HUES6 (cell line): Measurements from ENCODE around the gene SMIM38.

Experiments used
- H3K27ac ChIP-seq: 2 replicates; pipeline ENCODE4 v1.7.0; 2013; ENCODE audit warnings: low read depth, mild to moderate bottlenecking, low read length, inconsistent platforms
- H3K27me3 ChIP-seq: 2 replicates; pipeline ENCODE4 v1.6.1; 2013; ENCODE audit warnings: low read length; ENCODE audit not compliant: control insufficient read depth, insufficient read depth
- H3K36me3 ChIP-seq: 2 replicates; pipeline ENCODE4 v1.6.1; 2013; ENCODE audit warnings: low read length; ENCODE audit not compliant: control insufficient read depth, insufficient read depth
- H3K4me1 ChIP-seq: 2 replicates; pipeline ENCODE4 v1.6.1; 2013; ENCODE audit warnings: low read length; ENCODE audit not compliant: control insufficient read depth, insufficient read depth
- H3K4me3 ChIP-seq: 2 replicates; pipeline ENCODE4 v1.5.1; 2013; ENCODE audit warnings: low read depth, low read length
- H3K9ac ChIP-seq: one replicate; pipeline ENCODE4 v1.6.1; 2013; ENCODE audit warnings: mild to moderate bottlenecking, low read length
- H3K9me3 ChIP-seq: 2 replicates; pipeline ENCODE4 v1.6.1; 2013; ENCODE audit warnings: low read depth, low read length; ENCODE audit not compliant: control insufficient read depth, insufficient read depth

Gene SMIM38

GRCh38 chr11:69122630-69123431 lies 32.9 kb upstream of the SMIM38 start:
- Histone ChIP-seq H3K36me3 (no peaks in the 10 kb centered on the region), H3K4me3 (peak overlapping the region; percentile 53), H3K27me3 (no peaks in the 10 kb centered on the region), H3K9me3 (peaks cover 16% of the 10 kb centered on the region; the same call in 1 of the 2 replicates), H3K4me1 (peaks cover 24% of the 10 kb centered on the region), H3K27ac (peak overlapping the region; percentile 45; the same call in 1 of the 2 replicates), H3K9ac (peak overlapping the region; percentile 66)

DNA sequence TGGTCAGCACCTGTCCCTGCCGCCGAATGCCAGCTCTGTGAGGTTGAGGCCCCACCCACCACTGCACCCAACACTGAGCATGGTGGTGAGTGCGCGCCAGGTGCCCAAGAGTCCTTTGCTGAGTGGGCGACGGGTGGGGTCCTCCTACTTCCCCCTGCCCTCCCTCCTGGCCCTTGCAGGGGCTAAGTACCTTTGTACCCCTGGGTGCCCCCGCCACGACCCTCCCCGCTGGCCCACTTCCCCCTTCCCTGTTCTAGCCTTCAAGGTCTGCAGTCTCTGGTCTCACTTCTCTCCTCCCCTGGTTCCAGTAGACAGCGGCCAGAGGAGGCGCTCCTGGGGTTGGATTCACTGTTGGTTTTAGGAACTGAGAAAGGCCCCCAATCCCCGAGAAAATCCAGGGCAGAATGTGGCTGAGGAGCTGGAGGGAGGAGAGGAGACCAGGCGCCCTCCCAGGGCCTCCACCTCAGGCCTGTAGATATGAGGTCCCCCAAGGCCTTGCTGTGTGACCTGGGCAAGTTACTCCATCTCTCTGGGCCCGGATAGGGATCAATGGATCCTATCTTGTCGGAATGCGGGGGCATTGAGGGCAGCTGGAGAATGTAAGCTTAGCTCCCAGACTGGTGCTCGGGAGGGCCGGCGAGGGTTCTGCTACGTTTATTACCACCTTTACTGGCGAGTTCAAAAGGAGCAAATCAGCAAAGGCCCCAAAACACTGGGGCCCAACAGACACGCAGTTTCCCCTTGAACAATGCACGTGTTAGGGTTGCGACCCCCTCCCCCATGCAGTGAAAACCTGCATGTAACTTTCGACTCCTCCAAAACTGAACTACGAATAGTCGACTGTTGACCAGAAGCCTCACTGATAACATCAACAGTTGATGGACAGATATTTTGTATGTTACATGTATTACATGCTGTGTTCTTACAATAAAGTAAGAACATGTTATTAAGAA lies 31.9 kb upstream of the SMIM38 start:
- Histone ChIP-seq H3K9ac (peak overlapping the region; percentile 66), H3K4me3 (peak overlapping the region; percentile 53), H3K27ac (peak overlapping the region; percentile 45; the same call in 1 of the 2 replicates), H3K27me3 (no peaks in the 10 kb centered on the region), H3K4me1 (peaks cover 24% of the 10 kb centered on the region), H3K36me3 (no peaks in the 10 kb centered on the region), H3K9me3 (peaks cover 21% of the 10 kb centered on the region; the same call in 1 of the 2 replicates)

DNA sequence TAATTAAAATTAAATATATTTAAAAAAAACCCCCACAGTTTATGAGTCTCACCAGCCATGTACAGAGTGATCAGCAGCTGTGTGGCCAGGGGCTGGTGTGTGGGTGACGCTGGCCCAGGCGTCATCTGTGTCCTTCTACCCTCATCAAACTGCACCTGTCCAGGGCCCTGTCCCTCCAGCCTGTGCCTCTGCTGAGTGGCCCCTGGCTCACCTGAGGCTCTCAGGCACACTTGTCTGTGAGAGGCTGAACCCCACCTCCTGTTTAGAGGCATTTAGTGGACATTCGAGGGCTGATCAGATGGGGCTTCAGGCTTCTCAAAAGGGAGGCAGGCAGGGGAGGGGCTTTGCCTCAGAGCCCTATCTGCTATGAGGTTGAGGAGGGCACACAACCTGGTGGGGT lies 29.9 kb upstream of the SMIM38 start:
- H3K9ac ChIP-seq, result no peak overlapping the region
- no peaks in the 10 kb centered on the region for H3K27me3 ChIP-seq
- peaks cover 28% of the 10 kb centered on the region for H3K4me1 ChIP-seq
- no peak overlapping the region for H3K4me3 ChIP-seq
- 0 out of 2 replicates have a peak, but pooled peaks cover 21% of the 10 kb centered on the region for H3K9me3 ChIP-seq
- no peak overlapping the region for H3K27ac ChIP-seq
- no peaks in the 10 kb centered on the region for H3K36me3 ChIP-seq

GRCh38 chr11:69126286-69126685 lies 29.4 kb upstream of the SMIM38 start:
- no peaks in the 10 kb centered on the region for H3K27me3 ChIP-seq
- H3K27ac ChIP-seq, result no peak overlapping the region
- peaks cover 32% of the 10 kb centered on the region for H3K4me1 ChIP-seq
- H3K9ac ChIP-seq, result no peak overlapping the region
- H3K9me3 ChIP-seq, result 0 out of 2 replicates have a peak, but pooled peaks cover 21% of the 10 kb centered on the region
- no peak overlapping the region for H3K4me3 ChIP-seq
- H3K36me3 ChIP-seq, result no peaks in the 10 kb centered on the region

- no peak overlapping the region for H3K4me3 ChIP-seq
- peaks cover 22% of the 10 kb centered on the region; the same call in 1 of the 2 replicates for H3K9me3 ChIP-seq
- no peaks in the 10 kb centered on the region for H3K27me3 ChIP-seq
- peaks cover 29% of the 10 kb centered on the region for H3K4me1 ChIP-seq
- no peak overlapping the region for H3K27ac ChIP-seq
- no peaks in the 10 kb centered on the region for H3K36me3 ChIP-seq
- H3K9ac ChIP-seq, result no peak overlapping the region
Measured at GRCh38 chr11:69127081-69127850, 28.5 kb upstream of the SMIM38 start.

DNA sequence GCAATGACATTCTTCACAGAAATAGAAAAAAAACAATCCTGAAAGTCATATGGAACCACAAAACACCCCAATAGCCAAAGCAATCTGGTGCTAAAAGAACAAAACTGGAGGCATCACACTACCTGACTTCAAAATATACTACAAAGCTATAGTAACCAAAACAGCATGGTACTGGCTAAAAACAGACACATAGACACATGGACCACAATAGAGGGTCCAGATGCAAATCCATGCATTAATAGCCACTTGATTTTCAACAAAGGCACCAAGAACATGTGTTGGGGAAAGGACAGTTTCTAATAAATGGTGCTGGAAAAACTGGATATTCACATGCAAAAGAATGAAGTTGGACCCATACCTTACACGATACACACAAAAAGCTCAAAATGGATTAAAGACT lies 27.9 kb upstream of the SMIM38 start:
- Histone ChIP-seq H3K36me3 (no peaks in the 10 kb centered on the region), H3K4me3 (no peak overlapping the region), H3K27me3 (no peaks in the 10 kb centered on the region), H3K9me3 (peaks cover 28% of the 10 kb centered on the region), H3K9ac (no peak overlapping the region), H3K4me1 (peaks cover 25% of the 10 kb centered on the region), H3K27ac (no peak overlapping the region)

DNA sequence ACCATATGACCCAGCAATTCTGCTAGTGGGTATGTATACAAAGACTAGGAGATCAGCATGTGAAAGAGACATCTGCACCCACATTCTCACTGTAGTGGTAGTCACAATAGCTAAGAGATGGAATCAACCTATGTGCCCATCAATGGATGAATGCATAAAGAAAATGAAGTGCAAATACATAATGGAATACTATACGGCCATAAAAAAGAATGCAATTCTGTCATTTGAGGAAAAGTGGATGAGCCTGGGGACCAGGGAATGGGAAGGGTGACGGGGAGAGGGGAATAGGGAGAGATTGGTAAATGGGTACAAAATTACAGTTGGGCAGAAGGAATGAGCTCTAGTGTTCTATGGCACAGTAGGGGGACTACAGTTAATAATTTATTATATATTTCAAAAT lies 26.7 kb upstream of the SMIM38 start:
- no peaks in the 10 kb centered on the region for H3K36me3 ChIP-seq
- H3K9ac ChIP-seq, result no peak overlapping the region
- peaks cover 16% of the 10 kb centered on the region for H3K4me1 ChIP-seq
- no peak overlapping the region for H3K4me3 ChIP-seq
- H3K27me3 ChIP-seq, result no peaks in the 10 kb centered on the region
- H3K9me3 ChIP-seq, result peaks cover 37% of the 10 kb centered on the region
- H3K27ac ChIP-seq, result no peak overlapping the region

- no peaks in the 10 kb centered on the region for H3K36me3 ChIP-seq
- H3K27me3 ChIP-seq, result no peaks in the 10 kb centered on the region
- peaks cover 36% of the 10 kb centered on the region for H3K9me3 ChIP-seq
- no peak overlapping the region for H3K9ac ChIP-seq
- no peak overlapping the region for H3K4me3 ChIP-seq
- H3K4me1 ChIP-seq, result peaks cover 13% of the 10 kb centered on the region
- no peak overlapping the region for H3K27ac ChIP-seq
Measured at GRCh38 chr11:69129647-69130046, 26.1 kb upstream of the SMIM38 start.

DNA sequence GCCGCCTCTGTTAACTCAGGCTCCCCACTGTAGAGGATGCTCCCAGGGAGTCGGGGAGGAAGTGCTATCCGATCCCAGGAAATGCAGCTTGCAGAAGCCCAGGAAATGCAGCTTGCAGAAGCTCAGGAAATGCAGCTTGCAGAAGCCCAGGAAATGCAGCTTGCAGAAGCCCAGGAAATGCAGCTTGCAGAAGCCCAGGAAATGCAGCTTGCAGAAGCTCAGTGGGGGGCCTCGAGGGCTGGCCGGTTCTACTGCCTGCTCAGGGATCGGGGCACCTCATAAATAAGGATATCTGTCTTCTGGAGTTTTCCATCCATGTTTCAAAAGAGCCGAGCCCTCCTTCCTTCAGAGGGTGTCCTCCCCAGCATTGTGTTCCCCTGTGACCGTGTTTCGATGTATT lies 25.1 kb upstream of the SMIM38 start:
- H3K27ac ChIP-seq, result no peak overlapping the region

DNA sequence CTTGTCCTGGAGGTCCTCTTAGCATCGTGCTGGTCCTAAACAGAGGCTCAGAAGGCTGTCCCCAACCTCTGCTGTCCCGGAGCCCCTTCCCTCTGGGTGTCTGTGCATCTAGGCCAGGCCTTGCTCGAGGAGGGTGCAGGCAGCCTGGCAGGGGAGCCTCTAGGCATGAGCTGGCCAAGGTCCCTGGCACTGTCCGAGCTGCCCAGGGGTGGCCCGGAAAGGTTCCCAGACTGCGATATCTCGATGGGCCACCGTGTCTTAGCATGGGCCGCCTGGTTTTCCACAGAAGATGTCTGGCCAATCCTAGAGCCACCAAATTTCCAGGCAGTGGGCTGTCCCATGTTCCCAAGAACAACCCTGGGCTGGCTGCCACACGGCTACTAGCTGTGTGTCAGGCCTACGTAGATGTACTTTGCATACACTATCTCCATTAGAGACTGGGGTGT lies 24.6 kb upstream of the SMIM38 start:
- no peaks in the 10 kb centered on the region for H3K36me3 ChIP-seq
- no peak overlapping the region for H3K9ac ChIP-seq
- H3K9me3 ChIP-seq, result peaks cover 34% of the 10 kb centered on the region
- H3K4me1 ChIP-seq, result peaks cover 13% of the 10 kb centered on the region
- H3K27me3 ChIP-seq, result no peaks in the 10 kb centered on the region
- H3K4me3 ChIP-seq, result no peak overlapping the region
- H3K27ac ChIP-seq, result no peak overlapping the region

More for the DNA sequence above, 25.1 kb upstream of the SMIM38 start:
- H3K9ac ChIP-seq, result no peak overlapping the region
- no peaks in the 10 kb centered on the region for H3K36me3 ChIP-seq
- H3K4me1 ChIP-seq, result peaks cover 13% of the 10 kb centered on the region
- H3K9me3 ChIP-seq, result peaks cover 34% of the 10 kb centered on the region
- no peaks in the 10 kb centered on the region for H3K27me3 ChIP-seq
- H3K4me3 ChIP-seq, result no peak overlapping the region
